Measurements from ENCODE around the gene LOC128125822.

GRCh38 chr6:63597141-63598048 lies 25.1 kb downstream of the LOC128125822 start:
- TF ChIP-seq CREB1 (CRISPR knock-in tag; IDR thresholded peaks at IDR 0.05; ENCODE audit: low read depth) = no peak
- no peak for TF ChIP-seq ETS1 (IDR thresholded peaks at IDR 0.05)
- no peak for TF ChIP-seq CTCF (conservative IDR thresholded peaks at IDR 0.05; ENCODE audit: low read depth in 2 of 2)
- TF ChIP-seq, protein P1, sequence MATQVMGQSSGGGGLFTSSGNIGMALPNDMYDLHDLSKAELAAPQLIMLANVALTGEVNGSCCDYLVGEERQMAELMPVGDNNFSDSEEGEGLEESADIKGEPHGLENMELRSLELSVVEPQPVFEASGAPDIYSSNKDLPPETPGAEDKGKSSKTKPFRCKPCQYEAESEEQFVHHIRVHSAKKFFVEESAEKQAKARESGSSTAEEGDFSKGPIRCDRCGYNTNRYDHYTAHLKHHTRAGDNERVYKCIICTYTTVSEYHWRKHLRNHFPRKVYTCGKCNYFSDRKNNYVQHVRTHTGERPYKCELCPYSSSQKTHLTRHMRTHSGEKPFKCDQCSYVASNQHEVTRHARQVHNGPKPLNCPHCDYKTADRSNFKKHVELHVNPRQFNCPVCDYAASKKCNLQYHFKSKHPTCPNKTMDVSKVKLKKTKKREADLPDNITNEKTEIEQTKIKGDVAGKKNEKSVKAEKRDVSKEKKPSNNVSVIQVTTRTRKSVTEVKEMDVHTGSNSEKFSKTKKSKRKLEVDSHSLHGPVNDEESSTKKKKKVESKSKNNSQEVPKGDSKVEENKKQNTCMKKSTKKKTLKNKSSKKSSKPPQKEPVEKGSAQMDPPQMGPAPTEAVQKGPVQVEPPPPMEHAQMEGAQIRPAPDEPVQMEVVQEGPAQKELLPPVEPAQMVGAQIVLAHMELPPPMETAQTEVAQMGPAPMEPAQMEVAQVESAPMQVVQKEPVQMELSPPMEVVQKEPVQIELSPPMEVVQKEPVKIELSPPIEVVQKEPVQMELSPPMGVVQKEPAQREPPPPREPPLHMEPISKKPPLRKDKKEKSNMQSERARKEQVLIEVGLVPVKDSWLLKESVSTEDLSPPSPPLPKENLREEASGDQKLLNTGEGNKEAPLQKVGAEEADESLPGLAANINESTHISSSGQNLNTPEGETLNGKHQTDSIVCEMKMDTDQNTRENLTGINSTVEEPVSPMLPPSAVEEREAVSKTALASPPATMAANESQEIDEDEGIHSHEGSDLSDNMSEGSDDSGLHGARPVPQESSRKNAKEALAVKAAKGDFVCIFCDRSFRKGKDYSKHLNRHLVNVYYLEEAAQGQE (IDR thresholded peaks at IDR 0.05; ENCODE audit: unreplicated experiment) = no peak
- no peak for TF ChIP-seq POLR2AphosphoS5 (IDR thresholded peaks at IDR 0.05; ENCODE audit: low read depth)

Measured in GM23338 (cell line).